ENCODE data around the gene LSM10. TPM values are rescaled to one million over a fixed set of nuclear protein-coding genes. Genes with fewer than 3 reads are reported as not detected.

The LSM10 gene
- 10 to 100 TPM; 22.4 to 30.3 TPM for total RNA-seq

- no peaks in the 10 kb centered on the region for H3K27me3 ChIP-seq
- H3K36me3 ChIP-seq: peaks cover 10% of the 10 kb centered on the region
- peak within 1 kb of the TSS; percentile 83 for H3K4me3 ChIP-seq
- no peak for TF ChIP-seq CTCF (IDR thresholded peaks at IDR 0.05)
- H3K9me3 ChIP-seq: no peaks in the 10 kb centered on the region
- H3K9ac ChIP-seq (ENCODE audit: low read depth in 2 of 2, low read length in 2 of 2): peak within 1 kb of the TSS; percentile 84 to 86
- DNase-seq: peak; percentile 97
- H3K27ac ChIP-seq: peak within 1 kb of the TSS; percentile 82
- no peaks in the 10 kb centered on the region for H3K4me1 ChIP-seq
- intact Hi-C loops (cut with DNase I): no loop called here
Observed at GRCh38 chr1:36397378-36398230, at the start of gene LSM10. LSM10 (minus strand) TSS chr1:36397908; CDS start chr1:36394129, 3,779 bp downstream.

GRCh38 chr1:36447450-36447849 lies 49.7 kb upstream of the LSM10 start:
- Histone ChIP-seq H3K4me3 (no peak overlapping the region), H3K4me1 (no peaks in the 10 kb centered on the region), H3K9me3 (no peaks in the 10 kb centered on the region), H3K27me3 (no peaks in the 10 kb centered on the region), H3K36me3 (no peaks in the 10 kb centered on the region), H3K9ac (ENCODE audit: low read depth in 2 of 2, low read length in 2 of 2) (no peak overlapping the region), H3K27ac (no peak overlapping the region)
- no peak for DNase-seq
- TF ChIP-seq CTCF (IDR thresholded peaks at IDR 0.05): no peak
- intact Hi-C loops (cut with DNase I): no loop called here

- Histone ChIP-seq H3K27me3 (no peaks in the 10 kb centered on the region), H3K4me3 (no peak overlapping the region), H3K27ac (no peak overlapping the region), H3K9me3 (no peaks in the 10 kb centered on the region), H3K9ac (ENCODE audit: low read depth in 2 of 2, low read length in 2 of 2) (no peak overlapping the region), H3K36me3 (no peaks in the 10 kb centered on the region), H3K4me1 (no peaks in the 10 kb centered on the region)
- intact Hi-C loops (cut with DNase I): no loop called here
- no peak for DNase-seq
- TF ChIP-seq CTCF (IDR thresholded peaks at IDR 0.05): no peak
Observed at GRCh38 chr1:36446746-36447145, 49.0 kb upstream of the LSM10 start.

GRCh38 chr1:36446271-36446670 lies 48.6 kb upstream of the LSM10 start:
- TF ChIP-seq CTCF (IDR thresholded peaks at IDR 0.05): no peak
- Histone ChIP-seq H3K9me3 (no peaks in the 10 kb centered on the region), H3K27ac (no peak overlapping the region), H3K4me1 (no peaks in the 10 kb centered on the region), H3K9ac (ENCODE audit: low read depth in 2 of 2, low read length in 2 of 2) (no peak overlapping the region), H3K27me3 (no peaks in the 10 kb centered on the region), H3K4me3 (no peak overlapping the region), H3K36me3 (no peaks in the 10 kb centered on the region)
- intact Hi-C loops (cut with DNase I): no loop called here
- DNase-seq: no peak

GRCh38 chr1:36443297-36443696 lies 45.6 kb upstream of the LSM10 start:
- H3K4me3 ChIP-seq: no peak overlapping the region
- H3K9ac ChIP-seq (ENCODE audit: low read depth in 2 of 2, low read length in 2 of 2): no peak overlapping the region
- no peak for DNase-seq
- TF ChIP-seq CTCF (IDR thresholded peaks at IDR 0.05): no peak
- H3K27ac ChIP-seq: no peak overlapping the region
- no peaks in the 10 kb centered on the region for H3K36me3 ChIP-seq
- intact Hi-C loops (cut with DNase I): no loop called here
- H3K27me3 ChIP-seq: no peaks in the 10 kb centered on the region
- no peaks in the 10 kb centered on the region for H3K4me1 ChIP-seq
- no peaks in the 10 kb centered on the region for H3K9me3 ChIP-seq

Data from colonic mucosa (tissue), 4 donors.